Motor neuron (in vitro differentiated cells): ENCODE measurements around the gene ATXN1. TPM values are rescaled to one million over a fixed set of nuclear protein-coding genes. Genes with fewer than 3 reads are reported as not detected.
"Not testable (repeated sequence)": the region's sequence is repeated elsewhere in the genome, so short reads cannot be mapped to it uniquely, and the experiment has no call there.

Source experiments
- ATAC-seq, 8 experiments: fragments of 200-7000 bp; cut with Tn5 transposase; replicated peaks in 6 of 8; 2 replicates each; pipeline ENCODE4 v1.8.0; 2021; ENCODE audit warnings: mild to moderate bottlenecking in 8 of 8, moderate library complexity in 8 of 8
- H3K27ac ChIP-seq, 2 donors: fragments of 250-450 bp; sonication (Bioruptor Pico); 2 replicates each; pipeline ENCODE4 v1.9.0; 2021; ENCODE audit warnings: antibody characterized with exemption in 2 of 2, mild to moderate bottlenecking in 2 of 2, moderate library complexity in 1 of 2
- H3K4me1 ChIP-seq, 2 donors: fragments of 250-450 bp; sonication (Bioruptor Pico); replicated peaks in 1 of 2; 2 replicates each; pipeline ENCODE4 v1.6.1; 2021; ENCODE audit warnings: antibody characterized with exemption in 2 of 2, mild to moderate bottlenecking in 2 of 2, moderate library complexity in 1 of 2
- H3K4me3 ChIP-seq, 5 donors: fragments of 250-450 bp; sonication (Bioruptor Pico); 2 replicates each; pipeline ENCODE4 v1.9.0; 2021; ENCODE audit warnings: antibody characterized with exemption in 5 of 5, mild to moderate bottlenecking in 5 of 5, moderate library complexity in 4 of 5
- WGBS, 10 experiments: fragments of 450-650 bp; shearing (Covaris generic); methylation state at CpG; one replicate each; pipeline ENCODE4 v1.0.0; 2022; 5-methylcytosine and 5-hydroxymethylcytosine counted together
- in situ Hi-C, 9 experiments: fragments of 400-800 bp; cut with MboI; loops; one replicate each; pipeline ENCODE4 v1.15.0; 2021; ENCODE audit warnings: low sequenced_read_pairs in 9 of 9, low pct_unique_long_range_greater_than_20kb in 2 of 9; ENCODE audit not compliant: unreplicated experiment in 9 of 9
- total RNA-seq, 8 experiments: library from RNA; unstranded; fragments of 300-600 nt; gene quantifications; 2 replicates each; pipeline versions ENCODE4 v1.2.3 to v1.2.4, GENCODE V29; 2022

Gene ATXN1
- total RNA-seq, 8 experiments from 2014 or later = 8.9 to 64.9 (median 18.3) TPM

- 50 to 100% (median 92%) methylated on average over 1 to 8 of the region's 9 CpGs; no CpG with 5 or more reads in 2 of the 10 experiments for WGBS, 10 experiments
- peak in 1 of 8 experiments; percentile 34 for ATAC-seq
- Histone ChIP-seq H3K27ac (no peak overlapping the region), H3K4me1 (peaks cover 10 to 21% of the 10 kb centered on the region in 2 donors), H3K4me3 (no peak overlapping the region)
- in situ Hi-C loops = no loop called here
These were observed 43.9 kb downstream of the ATXN1 start for GRCh38 chr6:16717275-16717942.

DNA sequence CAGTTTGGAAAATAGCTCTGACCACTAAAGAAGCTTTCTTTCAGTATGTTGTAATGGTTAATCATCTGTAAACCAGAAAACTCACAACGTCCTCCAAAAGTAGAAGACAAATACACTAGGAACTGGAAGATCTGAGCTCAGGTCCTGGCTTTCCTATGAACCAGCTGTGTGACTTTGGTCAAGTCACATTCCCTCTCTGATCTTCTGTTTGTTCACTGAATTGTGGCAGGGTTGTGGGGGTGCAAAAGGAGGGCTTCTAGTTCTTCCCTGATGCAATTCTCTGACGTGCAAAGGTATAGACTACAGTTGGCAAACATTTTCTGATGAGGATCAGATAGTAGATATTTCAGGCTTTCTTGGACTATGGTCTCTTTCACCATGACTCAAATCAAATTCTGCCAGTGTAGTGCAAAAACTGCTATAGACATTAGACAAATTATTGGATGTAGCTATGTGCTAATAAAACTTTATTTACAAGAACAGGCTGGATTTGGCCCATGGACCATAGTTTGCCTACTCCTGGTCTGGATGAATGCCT lies 44.9 kb downstream of the ATXN1 start:
- no peak for ATAC-seq
- in situ Hi-C loops = no loop called here
- Histone ChIP-seq H3K4me1 (peaks cover 10 to 18% of the 10 kb centered on the region in 2 donors), H3K4me3 (no peak overlapping the region), H3K27ac (no peak overlapping the region)
- WGBS, 10 experiments = 60 to 100% (median 79%) methylated on average over 1 to 2 of the region's 2 CpGs; no CpG with 5 or more reads in 1 of the 10 experiments

GRCh38 chr6:16713597-16713996 lies 47.7 kb downstream of the ATXN1 start:
- peak in 2 of 8 experiments; percentile 4 to 14 for ATAC-seq
- Histone ChIP-seq H3K4me3 (no peak overlapping the region), H3K27ac (peak overlapping the region in 1 of 2 donors; percentile 7), H3K4me1 (peaks cover 10 to 18% of the 10 kb centered on the region in 2 donors)
- in situ Hi-C loops = no loop called here
- WGBS, 10 experiments = 23 to 100% (median 93%) methylated on average over 3 to 9 of the region's 9 CpGs; no CpG with 5 or more reads in 3 of the 10 experiments

DNA sequence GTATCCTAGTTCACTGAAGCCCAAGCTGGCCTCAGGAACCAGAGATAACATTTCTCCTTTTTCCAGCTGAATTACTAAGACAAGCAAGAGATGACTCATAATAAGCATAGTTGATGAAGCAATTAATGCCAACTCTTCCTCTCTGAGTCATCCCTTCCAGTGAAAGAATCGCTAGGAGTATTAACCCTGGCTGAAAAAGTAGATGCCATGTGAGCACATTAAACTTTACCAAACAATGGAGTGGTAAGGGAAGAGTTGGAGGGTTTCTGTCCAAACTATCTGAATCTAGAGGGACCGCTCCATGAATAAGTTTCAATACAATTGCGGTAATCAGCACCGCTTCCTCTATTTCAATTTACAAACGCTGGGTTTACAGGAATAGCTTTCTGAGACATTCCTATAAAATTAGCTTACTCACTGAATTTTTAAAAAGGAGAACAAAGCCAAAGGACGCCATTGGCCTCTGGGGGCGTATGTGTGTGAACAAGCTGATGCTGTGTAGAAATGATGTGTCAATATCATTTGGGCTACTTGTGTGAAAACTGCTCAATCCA lies 48.3 kb downstream of the ATXN1 start:
- Histone ChIP-seq H3K4me1 (peaks cover 10 to 18% of the 10 kb centered on the region in 2 donors), H3K4me3 (no peak overlapping the region), H3K27ac (peak overlapping the region in 1 of 2 donors; percentile 7)
- peak; percentile 80 to 88 (median 86) for ATAC-seq
- 0 to 77% (median 16%) methylated on average over 1 to 7 of the region's 7 CpGs; no CpG with 5 or more reads in 2 of the 10 experiments for WGBS, 10 experiments
- in situ Hi-C loops = no loop called here

- Histone ChIP-seq H3K4me3 (no peak overlapping the region), H3K27ac (no peak overlapping the region), H3K4me1 (peaks cover 10 to 18% of the 10 kb centered on the region in 2 donors)
- 14 to 79% (median 58%) methylated on average over 1 to 12 of the region's 12 CpGs for WGBS, 10 experiments
- in situ Hi-C loops = no loop called here
- no peak for ATAC-seq
These were observed 48.9 kb downstream of the ATXN1 start for GRCh38 chr6:16712255-16712930.

- ATAC-seq = no peak
- no peak overlapping the region for H3K4me3 ChIP-seq
- peaks cover 10 to 18% of the 10 kb centered on the region in 2 donors for H3K4me1 ChIP-seq
- no peak overlapping the region for H3K27ac ChIP-seq
- 71 to 100% (median 92%) methylated on average over 1 to 8 of the region's 8 CpGs for WGBS, 10 experiments
- in situ Hi-C loops = no loop called here
These were observed 49.6 kb downstream of the ATXN1 start for GRCh38 chr6:16711546-16712254.

GRCh38 chr6:16706911-16707783 lies 54.1 kb downstream of the ATXN1 start:
- WGBS, 10 experiments = 88 to 100% (median 100%) methylated on average over 1 to 3 of the region's 3 CpGs
- ATAC-seq = no peak
- no peak overlapping the region for H3K27ac ChIP-seq
- peaks cover 0 to under 1% of the 10 kb centered on the region in 2 donors for H3K4me1 ChIP-seq
- in situ Hi-C loops = no loop called here
- H3K4me3 ChIP-seq = no peak overlapping the region

GRCh38 chr6:16706491-16706890 lies 54.8 kb downstream of the ATXN1 start:
- 83 to 100% (median 98%) methylated on average over 1 to 7 of the region's 7 CpGs; no CpG with 5 or more reads in 1 of the 10 experiments for WGBS, 10 experiments
- H3K4me3 ChIP-seq, H3K27ac ChIP-seq, ATAC-seq, in situ Hi-C loops, H3K4me1 ChIP-seq: not testable (repeated sequence)

- no peak for ATAC-seq
These were observed 55.2 kb downstream of the ATXN1 start for GRCh38 chr6:16706029-16706428.

DNA sequence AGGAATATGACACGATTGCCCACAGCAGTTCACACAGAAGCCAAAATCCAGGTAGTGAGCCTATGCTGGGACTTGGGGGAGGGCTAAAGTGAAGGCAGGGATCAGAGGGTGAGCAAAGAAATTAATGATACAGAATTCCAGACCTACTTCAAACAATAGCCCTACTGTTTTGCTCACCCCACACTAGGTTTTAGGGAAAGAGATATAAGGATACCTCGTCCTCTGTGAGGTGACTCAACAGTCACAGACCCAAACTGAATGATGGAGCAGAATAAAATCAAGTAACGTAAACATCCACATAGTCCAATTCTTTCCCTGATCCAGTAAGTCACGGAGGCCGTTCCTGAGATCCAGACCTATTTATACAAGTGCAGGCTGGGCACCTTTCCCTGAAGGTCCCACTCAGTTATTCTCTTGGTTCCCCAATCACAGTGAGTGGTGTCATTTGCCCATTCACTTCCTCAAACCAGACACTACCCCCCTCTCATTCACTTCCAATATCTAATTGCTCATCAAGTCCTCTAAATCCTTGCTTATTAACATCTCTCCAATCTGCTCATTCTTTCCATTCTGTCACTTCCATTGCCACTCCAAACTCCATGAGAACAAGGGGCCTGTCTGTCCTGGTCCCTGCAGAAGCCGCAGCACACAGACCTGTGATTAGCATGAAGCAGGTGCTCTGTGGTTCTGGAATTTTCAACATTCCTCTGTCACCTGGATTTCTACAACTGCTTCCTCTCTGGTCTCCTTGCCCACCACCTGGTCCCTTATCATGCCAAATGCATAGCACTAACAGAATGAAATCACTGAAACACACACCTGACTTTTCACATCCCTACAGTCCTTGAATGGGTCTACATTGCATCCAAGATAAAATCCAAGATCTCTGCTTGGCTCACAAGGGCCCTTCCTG lies 55.9 kb downstream of the ATXN1 start:
- Histone ChIP-seq H3K4me1 (no peaks in the 10 kb centered on the region), H3K27ac (no peak overlapping the region), H3K4me3 (no peak overlapping the region)
- WGBS, 10 experiments = 80 to 100% (median 95%) methylated on average over 1 to 5 of the region's 6 CpGs; no CpG with 5 or more reads in 1 of the 10 experiments
- ATAC-seq = no peak
- in situ Hi-C loops = no loop called here

More at GRCh38 chr6:16706029-16706428, 55.2 kb downstream of the ATXN1 start:
- Histone ChIP-seq H3K4me1 (no peaks in the 10 kb centered on the region), H3K4me3 (no peak overlapping the region), H3K27ac (no peak overlapping the region)
- WGBS, 10 experiments = 91 to 100% (median 100%) methylated on average over 1 to 4 of the region's 4 CpGs; no CpG with 5 or more reads in 1 of the 10 experiments
- in situ Hi-C loops = no loop called here

GRCh38 chr6:16704401-16705045 lies 56.7 kb downstream of the ATXN1 start:
- H3K27ac ChIP-seq = no peak overlapping the region
- ATAC-seq = no peak

More at GRCh38 chr6:16704401-16705045, 56.7 kb downstream of the ATXN1 start:
- no peaks in the 10 kb centered on the region for H3K4me1 ChIP-seq
- H3K4me3 ChIP-seq = no peak overlapping the region
- 33 to 91% (median 66%) methylated on average over 1 to 8 of the region's 10 CpGs; no CpG with 5 or more reads in 1 of the 10 experiments for WGBS, 10 experiments
- in situ Hi-C loops = no loop called here
